Neuronal stem cell (in vitro differentiated cells): ENCODE results near the gene MXD4.

Experiments used
- DNase-seq: peaks from one replicate; pipeline ENCODE4 v3.0.0-alpha.2; 2013; ENCODE audit warnings: low spot score
- H2AFZ ChIP-seq: one replicate; pipeline ENCODE4 v1.6.1; 2013; ENCODE audit warnings: mild to moderate bottlenecking, low read length, inconsistent platforms
- H2AK5ac ChIP-seq: 2 replicates; pipeline ENCODE4 v1.6.1; 2013; ENCODE audit warnings: low read depth, mild to moderate bottlenecking, inconsistent platforms, low read length, moderate library complexity, mixed read lengths
- H2BK120ac ChIP-seq: 2 replicates; pipeline ENCODE4 v1.6.1; 2013; ENCODE audit warnings: low read depth, mild to moderate bottlenecking, inconsistent platforms, low read length, moderate library complexity, mixed read lengths
- H2BK12ac ChIP-seq: one replicate; pipeline ENCODE4 v1.6.1; 2013; ENCODE audit warnings: low read length, inconsistent platforms
- H2BK15ac ChIP-seq: 2 replicates; pipeline ENCODE4 v1.6.1; 2013; ENCODE audit warnings: mild to moderate bottlenecking, low read length, inconsistent platforms, mixed read lengths
- H2BK5ac ChIP-seq: one replicate; pipeline ENCODE4 v1.6.1; 2013; ENCODE audit warnings: inconsistent platforms, mild to moderate bottlenecking, low read length, moderate library complexity
- H3K14ac ChIP-seq: one replicate; pipeline ENCODE4 v1.6.1; 2013; ENCODE audit warnings: low read length, inconsistent platforms
- H3K18ac ChIP-seq: 2 replicates; pipeline ENCODE4 v1.6.1; 2013; ENCODE audit warnings: low read length, inconsistent platforms
- H3K23ac ChIP-seq: 2 replicates; pipeline ENCODE4 v1.6.1; 2013; ENCODE audit warnings: low read depth, mild to moderate bottlenecking, mixed read lengths, low read length, inconsistent platforms; ENCODE audit not compliant: poor library complexity
- H3K27ac ChIP-seq: replicated peaks from 3 replicates; pipeline ENCODE4 v1.5.1; 2013; ENCODE audit warnings: low read length, inconsistent platforms
- H3K27me3 ChIP-seq, 3 experiments: 2 replicates each; pipeline ENCODE4 v1.6.1; 2013; ENCODE audit warnings: low read length in 3 of 3, mild to moderate bottlenecking in 2 of 3, inconsistent platforms in 1 of 3, low read depth in 1 of 3, mixed read lengths in 1 of 3, moderate library complexity in 1 of 3; ENCODE audit not compliant: control insufficient read depth in 3 of 3, insufficient read depth in 3 of 3
- H3K36me3 ChIP-seq, 2 donors: replicated peaks in 1 of 2; 2 replicates each; pipeline ENCODE4 v1.6.1; 2013; ENCODE audit warnings: low read length in 2 of 2; ENCODE audit not compliant: control insufficient read depth in 2 of 2, insufficient read depth in 2 of 2
- H3K4ac ChIP-seq: 2 replicates; pipeline ENCODE4 v1.6.1; 2013; ENCODE audit warnings: inconsistent platforms, mild to moderate bottlenecking, low read length, moderate library complexity
- H3K4me1 ChIP-seq, 2 donors: 1 replicate in 1 of 2; 2 replicates in 1 of 2; pipeline ENCODE4 v1.6.1; 2013; ENCODE audit warnings: low read length in 2 of 2, low read depth in 1 of 2; ENCODE audit not compliant: control insufficient read depth in 2 of 2, insufficient read depth in 1 of 2
- H3K4me2 ChIP-seq: one replicate; pipeline ENCODE4 v1.6.1; 2013; ENCODE audit warnings: mild to moderate bottlenecking, low read length, inconsistent platforms; ENCODE audit not compliant: insufficient read depth, poor library complexity, severe bottlenecking
- H3K4me3 ChIP-seq, 2 donors: 2 replicates each; pipeline ENCODE4 v1.5.1; 2013; ENCODE audit warnings: low read length in 2 of 2, mild to moderate bottlenecking in 2 of 2, inconsistent platforms in 1 of 2, moderate library complexity in 1 of 2
- H3K79me1 ChIP-seq: one replicate; pipeline ENCODE4 v1.6.1; 2013; ENCODE audit warnings: low read depth, mild to moderate bottlenecking, inconsistent platforms, low read length, moderate library complexity
- H3K9ac ChIP-seq: one replicate; pipeline ENCODE4 v1.6.1; 2013; ENCODE audit warnings: mild to moderate bottlenecking, low read depth, low read length, inconsistent platforms; ENCODE audit not compliant: poor library complexity
- H3K9me3 ChIP-seq, 2 donors: replicated peaks in 1 of 2; 2 replicates each; pipeline versions ENCODE3 to v1.6.1; 2013; ENCODE audit warnings: low read length in 2 of 2, mild to moderate bottlenecking in 2 of 2, inconsistent platforms in 1 of 2, low read depth in 1 of 2, mixed read lengths in 1 of 2, moderate library complexity in 1 of 2; ENCODE audit not compliant: control insufficient read depth in 2 of 2, insufficient read depth in 1 of 2
- H4K8ac ChIP-seq: one replicate; pipeline ENCODE4 v1.6.1; 2013; ENCODE audit warnings: low read depth, mild to moderate bottlenecking, inconsistent platforms, low read length, moderate library complexity
- H4K91ac ChIP-seq: one replicate; pipeline ENCODE4 v1.6.1; 2013; ENCODE audit warnings: low read length, low read depth, mild to moderate bottlenecking, inconsistent platforms; ENCODE audit not compliant: poor library complexity
- WGBS, 2 donors: extraction: QIAGEN DNeasy Blood & Tissue Kit; methylation state at CpG; one replicate each; pipeline ENCODE4 v1.1.7; 2013; ENCODE audit warnings: missing lambda C conversion rate in 2 of 2, mixed read lengths in 1 of 2; ENCODE audit not compliant: insufficient read length in 2 of 2, insufficient replicate concordance in 1 of 2; ENCODE audit errors: extremely low coverage in 2 of 2; 5-methylcytosine and 5-hydroxymethylcytosine counted together

MXD4 gene

DNA sequence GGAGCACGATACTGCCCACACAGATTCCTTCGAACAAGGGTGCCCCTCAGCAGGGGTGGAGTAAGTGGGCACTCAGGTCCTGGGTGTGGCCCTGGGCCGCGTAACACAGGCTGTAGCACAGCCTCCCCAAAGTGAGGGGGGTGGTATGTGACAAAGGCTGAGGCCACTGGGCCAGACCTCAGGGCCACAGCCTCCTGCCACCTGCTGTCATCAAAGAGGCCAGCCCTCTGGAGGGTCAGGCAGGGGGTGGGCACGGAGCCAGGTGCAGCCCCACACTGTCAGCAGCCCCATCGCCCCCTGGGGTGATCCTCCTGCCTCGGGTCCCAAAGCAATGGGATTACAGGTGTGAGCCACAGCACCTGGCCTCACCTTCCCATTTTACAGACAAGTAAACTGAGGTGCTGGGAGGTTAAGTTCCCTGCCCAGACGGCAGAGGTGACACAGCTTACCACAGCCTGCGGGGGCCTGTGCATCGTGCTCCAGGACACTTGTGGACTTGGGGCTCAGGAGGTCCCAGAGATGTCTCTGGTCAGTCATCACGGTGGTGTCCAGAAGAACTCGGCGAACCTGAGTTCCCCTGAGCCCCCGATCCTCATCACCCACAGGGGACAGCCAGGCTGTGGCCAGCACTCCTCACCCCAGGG is 27.5 kb upstream of the MXD4 start:
- H4K91ac ChIP-seq: no peak overlapping the region
- H3K9me3 ChIP-seq: no peaks in the 10 kb centered on the region
- no peak overlapping the region for H2AFZ ChIP-seq
- H3K23ac ChIP-seq: peak overlapping the region; percentile 74
- H3K36me3 ChIP-seq: no peaks in the 10 kb centered on the region
- no peak overlapping the region for H3K4me2 ChIP-seq
- no peak overlapping the region for H3K27ac ChIP-seq
- H2BK5ac ChIP-seq: no peak overlapping the region
- peak overlapping the region; percentile 77 for H3K18ac ChIP-seq
- peaks cover 0 to 30% (median 0%) of the 10 kb centered on the region in 3 experiments for H3K27me3 ChIP-seq
- H3K4me3 ChIP-seq: peak overlapping the region in 1 of 2 donors; percentile 49
- no peak overlapping the region for H4K8ac ChIP-seq
- H3K14ac ChIP-seq: peak overlapping the region; percentile 92
- DNase-seq: no peak
- H3K4me1 ChIP-seq: peaks cover 0 to 22% of the 10 kb centered on the region in 2 donors
- H2BK120ac ChIP-seq: peak overlapping the region; percentile 63
- peak overlapping the region; percentile 91 for H2AK5ac ChIP-seq
- H2BK15ac ChIP-seq: no peak overlapping the region
- WGBS, 2 donors: no CpG with 5 or more reads among the region's 14 CpGs
- peaks cover 4% of the 10 kb centered on the region for H3K79me1 ChIP-seq
- H3K4ac ChIP-seq: peak overlapping the region; percentile 10
- H3K9ac ChIP-seq: peak overlapping the region; percentile 74
- no peak overlapping the region for H2BK12ac ChIP-seq

DNA sequence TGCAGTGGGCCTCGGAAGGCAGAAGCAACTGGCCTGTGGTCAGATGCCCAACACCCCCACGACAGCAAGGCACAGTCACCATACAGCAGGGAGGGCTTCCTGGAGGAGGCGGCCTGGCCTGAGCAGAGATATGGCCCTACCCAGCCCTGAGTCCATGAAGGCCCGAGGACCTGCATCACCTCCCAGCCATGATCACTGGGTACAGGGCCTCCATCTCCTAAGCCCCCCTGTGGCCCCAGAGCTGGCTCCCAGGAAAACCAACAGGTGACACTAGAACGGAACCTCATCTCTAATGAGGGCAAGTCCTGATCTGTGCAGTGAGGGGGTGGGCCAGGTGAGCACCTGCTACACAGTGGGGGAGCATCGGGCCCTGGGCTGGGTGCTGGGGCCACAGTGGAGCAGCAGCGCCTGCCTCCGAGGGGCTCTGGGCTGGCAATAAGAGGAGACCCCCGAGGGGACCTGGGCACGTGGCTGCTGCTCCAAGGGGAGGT is 26.2 kb upstream of the MXD4 start:
- no peaks in the 10 kb centered on the region for H3K9me3 ChIP-seq
- H3K4me2 ChIP-seq: no peak overlapping the region
- H3K18ac ChIP-seq: peak overlapping the region; percentile 3
- no peak overlapping the region for H3K14ac ChIP-seq
- no peak overlapping the region for H3K4ac ChIP-seq
- peaks cover 4% of the 10 kb centered on the region for H3K79me1 ChIP-seq
- no CpG with 5 or more reads among the region's 10 CpGs for WGBS, 2 donors
- no peaks in the 10 kb centered on the region for H3K36me3 ChIP-seq
- no peak overlapping the region for H4K91ac ChIP-seq
- no peak for DNase-seq
- peaks cover 0 to 22% of the 10 kb centered on the region in 2 donors for H3K4me1 ChIP-seq
- H2BK120ac ChIP-seq: no peak overlapping the region
- peak overlapping the region; percentile 38 for H2AK5ac ChIP-seq
- H2BK5ac ChIP-seq: peak overlapping the region; percentile 42
- H2AFZ ChIP-seq: no peak overlapping the region
- H3K4me3 ChIP-seq: no peak overlapping the region
- peak overlapping the region; percentile 8 for H2BK12ac ChIP-seq
- H3K27me3 ChIP-seq: peaks cover 0 to 30% (median 0%) of the 10 kb centered on the region in 3 experiments
- no peak overlapping the region for H3K27ac ChIP-seq
- H4K8ac ChIP-seq: no peak overlapping the region
- H2BK15ac ChIP-seq: peak overlapping the region; percentile 87
- H3K9ac ChIP-seq: no peak overlapping the region
- H3K23ac ChIP-seq: peak overlapping the region; percentile 81

DNA sequence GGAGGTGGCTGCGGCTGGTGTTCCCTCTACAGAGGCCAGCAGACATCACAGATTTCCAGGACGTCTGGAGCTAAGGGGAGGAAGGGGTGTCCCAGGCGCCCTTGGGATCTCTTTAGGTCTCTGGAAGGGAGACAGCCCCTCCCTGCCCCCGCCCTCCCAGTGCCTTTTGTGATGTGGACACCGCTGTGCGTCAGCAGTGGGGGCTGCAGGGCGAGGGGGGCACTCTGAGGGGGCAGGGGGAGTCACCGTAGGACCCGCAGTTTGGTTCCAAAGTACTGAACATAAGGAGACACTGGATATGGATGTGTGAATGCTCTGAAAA is 25.6 kb upstream of the MXD4 start:
- Histone ChIP-seq H3K27ac (no peak overlapping the region), H3K4me1 (peaks cover 0 to 22% of the 10 kb centered on the region in 2 donors), H2AFZ (no peak overlapping the region), H3K4me3 (no peak overlapping the region), H3K36me3 (no peaks in the 10 kb centered on the region), H3K27me3 (peaks cover 0 to 30% (median 0%) of the 10 kb centered on the region in 3 experiments), H3K23ac (no peak overlapping the region), H4K8ac (no peak overlapping the region), H2AK5ac (no peak overlapping the region), H3K79me1 (peaks cover 4% of the 10 kb centered on the region), H3K9me3 (no peaks in the 10 kb centered on the region), H2BK15ac (peak overlapping the region; percentile 97), H4K91ac (no peak overlapping the region), H2BK120ac (no peak overlapping the region), H3K18ac (peak overlapping the region; percentile 81), H3K4me2 (no peak overlapping the region), H2BK12ac (no peak overlapping the region), H3K9ac (no peak overlapping the region), H3K14ac (no peak overlapping the region), H2BK5ac (no peak overlapping the region), H3K4ac (no peak overlapping the region)
- WGBS, 2 donors: no CpG with 5 or more reads among the region's 9 CpGs
- DNase-seq: no peak

DNA sequence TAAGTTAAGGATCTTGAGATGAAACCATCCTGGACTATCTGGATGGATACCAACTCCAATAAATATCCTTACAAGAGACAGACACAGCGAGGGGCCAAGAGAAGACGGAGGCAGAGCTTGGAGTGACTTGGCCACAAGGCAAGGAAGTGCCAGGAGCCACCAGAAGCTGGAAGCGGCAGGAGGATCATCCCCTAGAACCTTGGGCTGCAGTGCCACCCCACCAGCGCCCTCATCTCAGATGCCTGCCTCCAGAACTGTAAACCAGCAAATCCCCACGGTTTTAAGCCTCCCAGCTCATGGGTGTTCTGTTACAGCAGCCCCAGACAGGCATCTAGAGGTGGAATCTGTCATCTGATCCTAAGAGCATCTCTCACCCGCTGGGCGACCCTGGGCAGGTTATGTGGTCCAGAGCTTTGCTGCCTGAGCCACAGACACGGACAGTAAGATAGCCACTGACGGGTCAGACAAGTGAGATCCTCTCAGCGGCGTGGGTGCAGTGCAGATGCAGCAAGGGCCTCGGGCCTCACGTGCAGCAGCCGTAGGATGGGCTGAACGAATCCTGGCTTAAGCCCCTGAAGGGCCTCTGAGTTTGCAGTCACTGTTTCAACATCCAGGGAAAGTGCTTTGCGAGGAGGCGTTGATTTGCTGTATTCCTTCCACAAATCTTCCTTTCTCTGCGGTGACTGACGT is 25.1 kb upstream of the MXD4 start:
- no CpG with 5 or more reads among the region's 19 CpGs for WGBS, 2 donors
- Histone ChIP-seq H2AK5ac (no peak overlapping the region), H3K9me3 (no peaks in the 10 kb centered on the region), H3K36me3 (no peaks in the 10 kb centered on the region), H2BK120ac (no peak overlapping the region), H3K27ac (no peak overlapping the region), H3K4me3 (no peak overlapping the region), H2BK15ac (peak overlapping the region; percentile 97), H3K18ac (peak overlapping the region; percentile 81), H3K79me1 (peaks cover 4% of the 10 kb centered on the region), H3K27me3 (peaks cover 0 to 26% (median 0%) of the 10 kb centered on the region in 3 experiments), H3K4me1 (peaks cover 0 to 22% of the 10 kb centered on the region in 2 donors), H2BK5ac (no peak overlapping the region), H3K9ac (peak overlapping the region; percentile 35), H4K91ac (no peak overlapping the region), H3K4me2 (no peak overlapping the region), H3K23ac (no peak overlapping the region), H2BK12ac (no peak overlapping the region), H3K14ac (no peak overlapping the region), H2AFZ (no peak overlapping the region), H3K4ac (no peak overlapping the region), H4K8ac (no peak overlapping the region)
- DNase-seq: no peak
